GF-D8 (cell line): ENCODE data around the gene CCRL2.

ENCODE experiments used
- DNase-seq: peaks from one replicate; lab custom pipeline; 2025; lab: John Stamatoyannopoulos, UW

CCRL2 gene

GRCh38 chr3:46405301-46406019, 1.6 kb upstream of the CCRL2 start:
- peak; percentile 38 for DNase-seq

- DNase-seq, result no peak
Observed at GRCh38 chr3:46406443-46406787, 644 bp upstream of the CCRL2 start.

- no peak for DNase-seq
Observed at GRCh38 chr3:46407970-46408369, 911 bp downstream of the CCRL2 start.

GRCh38 chr3:46408853-46409252, 1.8 kb downstream of the CCRL2 start:
- DNase-seq, result no peak

- no peak for DNase-seq
Observed at GRCh38 chr3:46409739-46410489, 2.9 kb downstream of the CCRL2 start.

- no peak for DNase-seq
Observed at GRCh38 chr3:46410669-46411068, 3.6 kb downstream of the CCRL2 start.

GRCh38 chr3:46411271-46411670, 4.2 kb downstream of the CCRL2 start:
- DNase-seq, result no peak

- DNase-seq, result no peak
Observed at GRCh38 chr3:46412786-46413298, 5.8 kb downstream of the CCRL2 start.

- no peak for DNase-seq
Observed at GRCh38 chr3:46413951-46414350, 6.9 kb downstream of the CCRL2 start.

GRCh38 chr3:46414739-46415138, 7.7 kb downstream of the CCRL2 start:
- no peak for DNase-seq

- DNase-seq, result no peak
Observed at GRCh38 chr3:46416125-46416810, 9.2 kb downstream of the CCRL2 start.

GRCh38 chr3:46416811-46417510, 9.9 kb downstream of the CCRL2 start:
- DNase-seq, result no peak

GRCh38 chr3:46417841-46418611, 11.0 kb downstream of the CCRL2 start:
- DNase-seq, result no peak

GRCh38 chr3:46419816-46420215, 12.8 kb downstream of the CCRL2 start:
- no peak for DNase-seq

- DNase-seq, result no peak
Observed at GRCh38 chr3:46420931-46421330, 13.9 kb downstream of the CCRL2 start.

GRCh38 chr3:46422617-46423016, 15.6 kb downstream of the CCRL2 start:
- DNase-seq, result no peak

- no peak for DNase-seq
Observed at GRCh38 chr3:46423588-46423987, 16.5 kb downstream of the CCRL2 start.

GRCh38 chr3:46426476-46426875, 19.4 kb downstream of the CCRL2 start:
- DNase-seq, result peak; percentile 35

- DNase-seq, result peak; percentile 23
Observed at GRCh38 chr3:46427404-46427803, 20.3 kb downstream of the CCRL2 start.

- DNase-seq, result peak; percentile 64
Observed at GRCh38 chr3:46427916-46428833, 21.1 kb downstream of the CCRL2 start.
